ENCODE results near the gene INKA2.

The INKA2 gene

DNA sequence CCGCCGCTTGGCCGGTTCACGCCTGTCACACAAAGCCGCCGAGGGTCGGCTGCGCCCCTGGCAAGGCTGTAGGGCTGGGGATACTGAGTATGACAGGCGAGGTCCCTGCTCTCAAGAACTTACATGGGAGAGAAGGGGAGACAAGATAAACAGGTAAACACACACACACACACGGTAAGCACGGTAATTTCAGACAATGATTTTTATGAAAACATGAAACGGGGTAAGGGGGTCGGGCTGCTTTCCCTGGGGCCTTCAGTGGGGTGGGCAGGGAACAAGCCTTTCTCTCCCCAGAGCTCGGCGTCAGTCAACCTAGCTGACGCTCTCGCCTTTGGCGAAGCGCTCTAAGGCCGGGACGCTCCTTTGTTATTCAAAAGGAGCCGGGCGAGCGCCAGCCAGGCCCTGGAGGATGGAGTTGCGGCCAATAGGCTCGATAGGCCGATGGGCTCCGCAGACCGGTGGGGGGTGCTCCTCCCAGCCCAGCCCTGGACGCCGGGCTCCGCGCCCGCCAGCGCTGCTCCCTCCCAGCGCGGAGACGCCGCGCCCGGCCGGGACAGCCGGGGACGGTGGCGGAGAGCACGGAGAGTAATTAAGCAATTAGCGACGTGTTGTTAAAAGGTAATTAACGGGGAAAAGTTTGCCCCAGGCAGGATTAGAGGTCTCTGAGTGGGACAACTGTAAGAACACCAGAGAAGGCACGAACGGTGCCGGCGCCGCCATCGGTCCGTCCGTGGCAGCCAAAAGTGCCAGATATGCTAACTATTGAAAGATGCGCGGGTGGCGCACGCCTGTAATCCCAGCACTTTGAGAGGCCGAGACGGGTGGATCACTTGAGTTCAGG, 950 bp upstream of the INKA2 start:
- Mint-ChIP-seq H3K27me3 (peaks cover 20% of the 10 kb centered on the region), H3K4me3 (peak overlapping the region; percentile 91), H3K9me3 (no peaks in the 10 kb centered on the region), H3K27ac (peak overlapping the region; percentile 21), H3K36me3 (no peaks in the 10 kb centered on the region), H3K4me1 (peaks cover 24% of the 10 kb centered on the region)

- H3K9me3 Mint-ChIP-seq = no peaks in the 10 kb centered on the region
- H3K36me3 Mint-ChIP-seq = no peaks in the 10 kb centered on the region
- H3K27ac Mint-ChIP-seq = no peak overlapping the region
- peak overlapping the region; percentile 91 for H3K4me3 Mint-ChIP-seq
- peaks cover 20% of the 10 kb centered on the region for H3K27me3 Mint-ChIP-seq
- peaks cover 24% of the 10 kb centered on the region for H3K4me1 Mint-ChIP-seq
These were observed 580 bp downstream of the INKA2 start for GRCh38 chr1:111738436-111739193.

DNA sequence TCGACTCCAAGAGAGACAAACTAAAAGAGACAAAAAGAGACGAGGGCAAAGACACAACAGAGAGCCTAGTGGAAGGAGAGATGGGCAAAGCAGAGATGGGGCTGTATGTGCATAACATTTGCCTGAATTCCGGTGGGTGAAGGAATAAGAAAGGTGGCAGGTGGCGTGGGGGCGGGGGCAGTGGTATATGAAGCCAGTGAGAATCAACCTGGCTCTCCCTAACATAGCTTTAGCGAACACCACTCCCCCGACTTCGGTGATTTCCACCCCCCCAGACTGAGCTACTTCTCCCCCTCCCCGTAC, 1.1 kb downstream of the INKA2 start:
- H3K36me3 Mint-ChIP-seq = no peaks in the 10 kb centered on the region
- H3K27ac Mint-ChIP-seq = peak overlapping the region; percentile 63
- H3K9me3 Mint-ChIP-seq = no peaks in the 10 kb centered on the region

GRCh38 chr1:111737216-111738132, 1.7 kb downstream of the INKA2 start:
- H3K27ac Mint-ChIP-seq = peak overlapping the region; percentile 63
- peak overlapping the region; percentile 89 for H3K4me3 Mint-ChIP-seq
- peaks cover 24% of the 10 kb centered on the region for H3K4me1 Mint-ChIP-seq
- H3K9me3 Mint-ChIP-seq = no peaks in the 10 kb centered on the region
- H3K27me3 Mint-ChIP-seq = peaks cover 20% of the 10 kb centered on the region
- no peaks in the 10 kb centered on the region for H3K36me3 Mint-ChIP-seq

More for the DNA sequence above, 1.1 kb downstream of the INKA2 start:
- peaks cover 20% of the 10 kb centered on the region for H3K27me3 Mint-ChIP-seq
- H3K4me3 Mint-ChIP-seq = peak overlapping the region; percentile 89
- peaks cover 24% of the 10 kb centered on the region for H3K4me1 Mint-ChIP-seq

- H3K4me1 Mint-ChIP-seq = peaks cover 24% of the 10 kb centered on the region
- H3K27ac Mint-ChIP-seq = no peak overlapping the region
- H3K4me3 Mint-ChIP-seq = no peak overlapping the region
- H3K36me3 Mint-ChIP-seq = no peaks in the 10 kb centered on the region
- H3K27me3 Mint-ChIP-seq = peaks cover 18% of the 10 kb centered on the region
- no peaks in the 10 kb centered on the region for H3K9me3 Mint-ChIP-seq
These were observed 2.5 kb downstream of the INKA2 start for GRCh38 chr1:111736548-111737215.

DNA sequence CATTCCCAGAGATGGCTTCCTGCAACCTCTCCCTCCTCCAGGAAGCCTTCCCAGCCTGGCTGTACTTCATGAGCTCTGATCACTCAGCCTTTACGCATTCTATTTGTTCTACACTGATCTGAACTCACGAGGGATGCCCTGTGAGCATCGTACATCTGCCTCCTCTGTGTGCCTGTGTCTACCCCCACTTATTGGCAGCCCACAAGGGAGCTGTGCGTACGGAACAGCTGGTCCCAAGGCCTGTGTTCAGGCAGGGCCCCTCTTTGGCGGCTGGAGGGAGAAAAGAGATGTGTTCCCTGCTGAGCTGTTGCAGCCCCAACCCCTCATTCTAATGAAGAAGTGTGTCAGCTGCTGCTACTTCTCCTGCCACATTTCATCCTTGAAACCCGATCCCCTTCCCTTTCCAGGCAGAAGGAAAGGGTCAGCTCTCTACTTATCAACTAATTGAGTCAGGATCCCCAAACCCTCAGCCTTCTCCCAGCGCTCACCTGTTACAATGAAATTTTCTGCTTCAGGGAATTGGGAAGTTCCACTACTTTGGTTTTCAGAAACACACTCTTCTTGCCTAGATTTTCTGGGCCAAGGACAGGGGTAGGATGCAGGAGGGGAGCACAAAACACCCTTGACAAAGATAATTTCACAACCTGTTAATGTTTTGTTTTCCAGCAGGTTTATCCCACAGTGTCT, 3.2 kb downstream of the INKA2 start:
- Mint-ChIP-seq H3K4me3 (no peak overlapping the region), H3K36me3 (no peaks in the 10 kb centered on the region), H3K9me3 (no peaks in the 10 kb centered on the region), H3K27ac (no peak overlapping the region), H3K4me1 (peaks cover 23% of the 10 kb centered on the region), H3K27me3 (peaks cover 17% of the 10 kb centered on the region)

- no peak overlapping the region for H3K27ac Mint-ChIP-seq
- H3K4me1 Mint-ChIP-seq = peaks cover 18% of the 10 kb centered on the region
- no peaks in the 10 kb centered on the region for H3K9me3 Mint-ChIP-seq
- no peaks in the 10 kb centered on the region for H3K36me3 Mint-ChIP-seq
- H3K4me3 Mint-ChIP-seq = no peak overlapping the region
- H3K27me3 Mint-ChIP-seq = peaks cover 13% of the 10 kb centered on the region
These were observed 3.9 kb downstream of the INKA2 start for GRCh38 chr1:111735321-111735720.

DNA sequence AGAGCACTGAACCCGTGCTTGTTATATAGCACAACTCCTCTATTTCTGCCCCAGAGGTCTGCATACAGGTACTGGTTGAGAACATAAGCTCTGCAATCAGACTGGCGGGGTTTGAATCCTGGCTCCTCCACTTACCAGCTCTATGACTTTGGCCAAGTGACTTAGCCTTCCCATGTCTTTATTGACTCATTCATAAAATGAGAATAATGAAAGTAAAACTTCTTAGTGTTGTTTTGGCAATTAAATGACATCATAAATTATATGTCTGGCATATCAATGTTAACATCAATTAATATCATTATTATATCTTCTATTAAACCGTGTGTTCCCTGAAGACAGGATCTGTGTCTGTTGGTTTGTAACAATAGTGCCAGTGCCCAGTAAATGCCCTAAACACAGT, 4.3 kb downstream of the INKA2 start:
- Mint-ChIP-seq H3K27ac (no peak overlapping the region), H3K36me3 (no peaks in the 10 kb centered on the region), H3K4me1 (peaks cover 15% of the 10 kb centered on the region), H3K9me3 (no peaks in the 10 kb centered on the region), H3K4me3 (no peak overlapping the region), H3K27me3 (peaks cover 12% of the 10 kb centered on the region)

- Mint-ChIP-seq H3K27me3 (peaks cover 10% of the 10 kb centered on the region), H3K9me3 (no peaks in the 10 kb centered on the region), H3K36me3 (no peaks in the 10 kb centered on the region), H3K4me1 (peaks cover 12% of the 10 kb centered on the region), H3K27ac (no peak overlapping the region), H3K4me3 (no peak overlapping the region)
These were observed 4.8 kb downstream of the INKA2 start for GRCh38 chr1:111734426-111734825.

DNA sequence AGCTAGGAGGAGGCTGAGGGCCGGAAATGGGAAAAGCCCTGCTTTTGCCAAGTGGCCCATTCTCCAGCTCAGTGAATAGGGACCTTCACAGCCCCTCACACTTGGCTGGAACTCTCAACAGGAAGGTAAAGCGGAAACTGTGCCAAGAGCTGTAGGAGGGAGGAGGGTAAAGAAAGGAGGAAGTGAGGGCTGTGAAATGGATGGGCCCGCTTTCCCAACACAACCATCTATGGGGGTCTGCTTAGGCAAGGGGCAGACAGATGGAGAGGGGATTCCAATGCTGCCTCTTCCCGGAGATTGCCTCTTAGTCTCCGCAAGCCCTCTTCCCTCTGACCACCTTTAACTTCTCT, 5.2 kb downstream of the INKA2 start:
- Mint-ChIP-seq H3K9me3 (no peaks in the 10 kb centered on the region), H3K36me3 (no peaks in the 10 kb centered on the region), H3K27me3 (peaks cover 10% of the 10 kb centered on the region), H3K4me1 (peaks cover 12% of the 10 kb centered on the region), H3K27ac (no peak overlapping the region), H3K4me3 (no peak overlapping the region)

DNA sequence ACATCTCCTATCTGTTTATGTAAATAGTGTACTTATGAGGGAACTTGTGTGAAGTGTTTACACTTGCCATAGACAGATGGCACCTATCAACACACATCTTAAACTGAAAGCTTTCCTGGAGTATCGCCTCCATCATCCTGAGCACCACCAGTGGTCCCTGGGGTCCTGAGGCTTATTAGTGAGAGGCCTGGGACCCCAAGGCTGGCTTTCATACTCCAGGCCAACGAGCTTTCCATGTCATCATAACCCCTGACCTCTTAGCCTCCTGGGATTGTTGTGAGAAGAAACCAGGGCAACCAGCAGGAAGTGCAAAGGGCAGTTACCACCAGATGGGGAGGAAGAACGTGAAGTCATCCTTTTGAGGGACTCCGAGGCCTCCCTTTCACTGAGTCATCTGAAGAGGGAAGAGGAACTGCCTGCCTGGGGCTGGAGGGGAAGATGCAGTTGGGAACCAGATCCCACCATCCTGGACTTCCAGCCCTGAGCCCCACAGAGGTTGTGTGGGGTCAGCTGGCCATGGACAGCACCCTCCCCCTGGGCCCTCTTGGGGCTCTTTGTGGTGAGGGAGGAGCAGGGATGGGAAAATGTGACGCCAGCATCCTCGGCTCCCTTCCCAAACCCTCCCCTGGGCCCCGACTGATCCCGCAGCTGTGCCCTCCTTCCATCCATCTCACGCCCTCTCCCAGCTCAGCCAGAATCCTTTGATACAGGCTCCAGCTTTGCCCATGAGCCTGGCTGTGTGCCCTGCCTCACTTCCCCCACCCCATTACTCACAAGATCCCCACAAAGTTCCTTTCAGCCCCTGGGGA, 5.8 kb downstream of the INKA2 start:
- no peak overlapping the region for H3K4me3 Mint-ChIP-seq
- peaks cover 9% of the 10 kb centered on the region for H3K4me1 Mint-ChIP-seq
- H3K36me3 Mint-ChIP-seq = no peaks in the 10 kb centered on the region
- no peaks in the 10 kb centered on the region for H3K9me3 Mint-ChIP-seq
- H3K27ac Mint-ChIP-seq = no peak overlapping the region
- peaks cover 7% of the 10 kb centered on the region for H3K27me3 Mint-ChIP-seq

GRCh38 chr1:111732718-111733117, 6.5 kb downstream of the INKA2 start:
- H3K27me3 Mint-ChIP-seq = peaks cover 4% of the 10 kb centered on the region
- no peak overlapping the region for H3K27ac Mint-ChIP-seq
- no peaks in the 10 kb centered on the region for H3K36me3 Mint-ChIP-seq
- no peak overlapping the region for H3K4me3 Mint-ChIP-seq
- H3K9me3 Mint-ChIP-seq = no peaks in the 10 kb centered on the region
- peaks cover 4% of the 10 kb centered on the region for H3K4me1 Mint-ChIP-seq

GRCh38 chr1:111731956-111732355, 7.2 kb downstream of the INKA2 start:
- H3K4me1 Mint-ChIP-seq = no peaks in the 10 kb centered on the region
- H3K27ac Mint-ChIP-seq = no peak overlapping the region
- no peaks in the 10 kb centered on the region for H3K27me3 Mint-ChIP-seq
- no peaks in the 10 kb centered on the region for H3K36me3 Mint-ChIP-seq
- H3K9me3 Mint-ChIP-seq = no peaks in the 10 kb centered on the region
- H3K4me3 Mint-ChIP-seq = no peak overlapping the region

DNA sequence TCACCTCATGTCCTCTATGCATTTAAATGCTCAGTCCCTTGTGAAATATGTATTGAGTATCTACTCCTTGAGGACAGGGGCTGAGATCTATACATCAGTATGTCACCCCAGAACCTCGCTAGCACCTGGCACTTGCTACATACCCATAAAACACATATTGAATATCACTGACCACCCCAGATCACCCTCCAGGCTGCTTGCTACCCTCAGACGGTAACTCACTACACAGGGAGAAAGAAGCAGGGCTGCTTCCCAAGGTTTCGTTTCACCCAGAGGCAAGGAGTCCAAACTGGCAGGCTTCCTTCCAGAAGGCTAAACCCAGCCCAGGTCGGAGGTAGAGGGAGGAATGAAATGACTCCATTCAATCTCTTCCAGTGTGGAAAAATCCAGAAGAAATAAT, 8.5 kb downstream of the INKA2 start:
- H3K4me3 Mint-ChIP-seq = no peak overlapping the region
- no peak overlapping the region for H3K27ac Mint-ChIP-seq
- H3K27me3 Mint-ChIP-seq = no peaks in the 10 kb centered on the region
- no peaks in the 10 kb centered on the region for H3K9me3 Mint-ChIP-seq
- no peaks in the 10 kb centered on the region for H3K36me3 Mint-ChIP-seq
- no peaks in the 10 kb centered on the region for H3K4me1 Mint-ChIP-seq
